ENCODE measurements around the gene ABL1. TPM values are rescaled to one million over a fixed set of nuclear protein-coding genes. Genes with fewer than 3 reads are reported as not detected.

The ABL1 gene
- total RNA-seq, 4 donors from 2014 or later, result 90.9 to 151 (median 133) TPM

DNA sequence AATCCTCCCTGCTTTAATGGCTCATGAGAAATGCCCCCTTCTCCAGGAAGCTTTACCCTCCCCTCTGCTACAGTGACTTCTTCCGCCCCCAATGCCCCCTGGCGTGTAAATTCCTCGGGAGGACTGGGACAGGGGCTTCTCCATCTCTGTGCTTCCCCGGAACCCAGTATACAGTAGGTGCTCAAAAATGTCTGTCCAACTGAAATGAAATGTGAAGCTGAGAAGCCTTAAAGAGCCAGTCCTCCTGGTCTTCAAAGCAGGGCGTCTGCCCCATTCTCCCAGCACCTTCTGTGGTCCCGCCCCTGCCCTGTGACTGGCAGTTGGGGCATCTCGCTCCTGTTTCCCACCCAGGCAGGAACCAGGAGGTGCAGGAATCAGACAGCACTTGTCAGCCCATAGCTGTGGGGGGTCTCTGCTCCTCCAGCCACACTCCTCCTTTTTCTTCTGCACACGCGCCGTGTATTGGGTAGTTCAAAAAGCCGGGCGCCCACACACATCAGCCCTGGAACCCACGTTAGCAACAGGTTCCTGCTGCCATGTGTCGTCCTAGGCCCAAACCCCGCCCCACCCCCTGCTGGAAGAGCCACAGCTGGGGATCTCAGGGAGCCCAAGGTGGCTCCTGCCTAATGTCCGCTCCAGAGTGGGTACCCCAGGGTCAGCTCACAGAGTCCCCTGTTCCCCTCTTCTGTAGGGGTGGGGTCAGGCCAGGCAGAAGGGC, 88.0 kb downstream of the ABL1 start:
- H3K27me3 ChIP-seq, result peaks cover 0 to 58% (median 0%) of the 10 kb centered on the region in 4 donors
- H3K36me3 ChIP-seq, result no peaks in the 10 kb centered on the region
- WGBS, result 85% methylated on average over 16 of the region's 16 CpGs
- TF ChIP-seq POLR2AphosphoS5 (IDR thresholded peaks at IDR 0.05), result no peak
- TF ChIP-seq EP300 (IDR thresholded peaks at IDR 0.05), result no peak
- TF ChIP-seq POLR2A (IDR thresholded peaks at IDR 0.05; ENCODE audit: low read depth), result no peak
- TF ChIP-seq, protein P1, sequence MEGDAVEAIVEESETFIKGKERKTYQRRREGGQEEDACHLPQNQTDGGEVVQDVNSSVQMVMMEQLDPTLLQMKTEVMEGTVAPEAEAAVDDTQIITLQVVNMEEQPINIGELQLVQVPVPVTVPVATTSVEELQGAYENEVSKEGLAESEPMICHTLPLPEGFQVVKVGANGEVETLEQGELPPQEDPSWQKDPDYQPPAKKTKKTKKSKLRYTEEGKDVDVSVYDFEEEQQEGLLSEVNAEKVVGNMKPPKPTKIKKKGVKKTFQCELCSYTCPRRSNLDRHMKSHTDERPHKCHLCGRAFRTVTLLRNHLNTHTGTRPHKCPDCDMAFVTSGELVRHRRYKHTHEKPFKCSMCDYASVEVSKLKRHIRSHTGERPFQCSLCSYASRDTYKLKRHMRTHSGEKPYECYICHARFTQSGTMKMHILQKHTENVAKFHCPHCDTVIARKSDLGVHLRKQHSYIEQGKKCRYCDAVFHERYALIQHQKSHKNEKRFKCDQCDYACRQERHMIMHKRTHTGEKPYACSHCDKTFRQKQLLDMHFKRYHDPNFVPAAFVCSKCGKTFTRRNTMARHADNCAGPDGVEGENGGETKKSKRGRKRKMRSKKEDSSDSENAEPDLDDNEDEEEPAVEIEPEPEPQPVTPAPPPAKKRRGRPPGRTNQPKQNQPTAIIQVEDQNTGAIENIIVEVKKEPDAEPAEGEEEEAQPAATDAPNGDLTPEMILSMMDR (IDR thresholded peaks at IDR 0.05), result no peak
- H3K9me3 ChIP-seq, result no peaks in the 10 kb centered on the region
- intact Hi-C loops (cut with DNase I), result no loop called here
- no peak overlapping the region for H3K27ac ChIP-seq (replicated peaks in 1 of 4)
- no peak overlapping the region for H3K4me3 ChIP-seq
- no peak for DNase-seq (ENCODE audit: extremely low spot score)
- H3K4me1 ChIP-seq, result peaks cover 0 to 15% (median 9%) of the 10 kb centered on the region in 4 donors

DNA sequence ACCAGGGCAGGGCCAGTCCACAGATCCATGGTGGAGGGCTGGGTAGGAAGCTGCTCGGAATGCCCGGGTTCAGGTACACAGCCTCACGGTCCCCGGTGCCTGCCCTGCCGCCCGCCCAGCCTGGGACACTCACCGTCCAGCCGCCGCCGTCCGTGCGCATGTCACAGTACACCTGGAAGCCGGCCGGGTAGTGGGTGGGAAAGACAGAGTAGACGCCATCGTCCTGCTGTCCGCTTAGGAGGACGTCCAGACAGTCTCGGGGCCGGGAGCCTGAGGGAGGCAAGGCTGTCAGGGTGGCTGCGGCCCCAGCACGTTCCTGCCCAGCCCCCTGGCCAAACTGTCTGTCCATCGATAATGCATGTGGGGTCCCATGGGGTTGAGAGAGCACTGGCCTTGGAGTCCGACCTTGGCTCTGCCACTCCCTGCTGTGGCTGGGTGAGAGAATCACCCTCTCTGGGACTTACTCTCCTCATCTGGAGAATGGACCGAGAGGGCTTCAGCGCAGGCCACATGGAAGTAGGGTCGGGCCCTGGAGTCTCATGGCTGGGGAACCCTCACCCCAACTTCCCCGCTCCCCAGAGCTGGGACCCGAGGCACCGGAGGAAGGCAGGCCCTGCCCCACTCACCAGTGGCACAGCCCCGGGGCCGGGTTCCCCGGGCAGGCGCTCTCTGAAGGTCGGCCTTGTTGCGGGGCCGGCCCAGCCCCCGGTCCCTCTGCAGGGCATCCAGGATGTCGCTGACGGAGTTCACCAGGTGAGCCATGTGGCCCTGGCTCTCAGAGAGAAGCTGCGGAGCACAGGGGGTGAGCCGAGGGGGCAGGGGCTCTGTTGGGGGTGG, 88.8 kb downstream of the ABL1 start:
- intact Hi-C loops (cut with DNase I), result no loop called here
- H3K4me3 ChIP-seq, result no peak overlapping the region
- H3K27me3 ChIP-seq, result peaks cover 0 to 58% (median 0%) of the 10 kb centered on the region in 4 donors
- H3K9me3 ChIP-seq, result no peaks in the 10 kb centered on the region
- H3K4me1 ChIP-seq, result peaks cover 7 to 21% (median 15%) of the 10 kb centered on the region in 4 donors
- WGBS, result 86% methylated on average over 19 of the region's 42 CpGs
- no peak for DNase-seq (ENCODE audit: extremely low spot score)
- no peak for TF ChIP-seq POLR2A (IDR thresholded peaks at IDR 0.05; ENCODE audit: low read depth)
- no peak for TF ChIP-seq POLR2AphosphoS5 (IDR thresholded peaks at IDR 0.05)
- TF ChIP-seq EP300 (IDR thresholded peaks at IDR 0.05), result no peak
- TF ChIP-seq, protein P1 (IDR thresholded peaks at IDR 0.05), result no peak
- H3K27ac ChIP-seq (replicated peaks in 1 of 4), result no peak overlapping the region
- H3K36me3 ChIP-seq, result no peaks in the 10 kb centered on the region

DNA sequence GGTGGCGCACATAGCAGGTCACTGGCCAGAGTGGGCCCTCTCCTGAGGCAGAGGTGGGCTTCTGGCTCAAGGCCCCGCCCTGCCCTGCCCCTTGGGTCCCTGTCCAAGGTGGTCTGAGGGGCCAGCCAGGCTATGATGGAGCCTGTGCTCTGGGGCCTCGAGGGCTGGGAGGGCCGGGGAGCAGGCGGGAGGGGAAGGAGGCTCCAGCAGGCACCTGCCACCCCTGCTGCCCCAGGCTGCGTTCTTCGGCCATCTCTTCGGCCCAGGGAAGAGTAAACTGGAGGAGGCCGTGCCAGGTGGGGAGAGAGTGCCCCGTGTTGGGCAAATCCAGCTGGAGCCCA, 89.4 kb downstream of the ABL1 start:
- H3K36me3 ChIP-seq, result no peaks in the 10 kb centered on the region
- DNase-seq (ENCODE audit: extremely low spot score), result no peak
- no peak overlapping the region for H3K4me3 ChIP-seq
- H3K9me3 ChIP-seq, result no peaks in the 10 kb centered on the region
- peaks cover 0 to 52% (median 0%) of the 10 kb centered on the region in 4 donors for H3K27me3 ChIP-seq
- H3K27ac ChIP-seq (replicated peaks in 1 of 4), result no peak overlapping the region
- TF ChIP-seq POLR2A (IDR thresholded peaks at IDR 0.05; ENCODE audit: low read depth) (no peak), POLR2AphosphoS5 (IDR thresholded peaks at IDR 0.05) (no peak), EP300 (IDR thresholded peaks at IDR 0.05) (no peak)
- TF ChIP-seq, protein P1 (IDR thresholded peaks at IDR 0.05), result no peak
- WGBS, result 80% methylated on average over 1 of the region's 10 CpGs
- intact Hi-C loops (cut with DNase I), result no loop called here
- peaks cover 11 to 23% (median 20%) of the 10 kb centered on the region in 4 donors for H3K4me1 ChIP-seq

DNA sequence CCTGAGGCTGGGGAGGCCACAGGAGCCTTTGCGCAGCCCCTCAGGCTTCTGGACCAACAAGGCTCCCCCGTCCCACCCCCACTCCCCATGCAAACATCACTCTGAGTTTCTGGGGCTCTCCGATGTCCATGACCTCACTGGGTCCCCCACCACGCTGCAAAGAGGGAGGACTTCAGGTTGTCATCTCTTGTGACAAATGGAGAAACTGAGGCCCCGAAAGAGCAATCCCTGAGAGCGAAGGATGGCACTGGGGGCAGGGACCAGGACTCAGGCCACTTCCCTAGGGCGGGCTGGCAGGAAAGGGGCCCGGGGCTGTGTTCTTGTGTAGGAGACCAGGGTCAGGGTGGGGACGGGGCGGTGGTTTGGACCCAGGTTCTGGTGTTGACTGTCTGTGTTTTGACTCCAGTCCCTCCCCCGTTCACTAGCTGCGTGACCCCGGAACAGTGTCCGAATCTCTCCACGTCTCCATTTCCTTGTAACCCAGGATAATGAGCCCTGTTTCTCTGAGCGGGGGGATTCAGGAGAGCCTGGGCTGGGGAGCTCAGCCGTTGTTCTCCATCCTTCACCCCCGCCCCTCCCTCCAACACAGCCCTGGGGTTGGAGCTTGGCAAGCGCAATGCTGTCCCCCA, 90.1 kb downstream of the ABL1 start:
- no peaks in the 10 kb centered on the region for H3K9me3 ChIP-seq
- H3K36me3 ChIP-seq, result no peaks in the 10 kb centered on the region
- intact Hi-C loops (cut with DNase I), result no loop called here
- peaks cover 0 to 44% (median 0%) of the 10 kb centered on the region in 4 donors for H3K27me3 ChIP-seq
- H3K27ac ChIP-seq (replicated peaks in 1 of 4), result no peak overlapping the region
- peaks cover 11 to 27% (median 22%) of the 10 kb centered on the region in 4 donors for H3K4me1 ChIP-seq
- DNase-seq (ENCODE audit: extremely low spot score), result no peak
- H3K4me3 ChIP-seq, result no peak overlapping the region
- no peak for TF ChIP-seq EP300 (IDR thresholded peaks at IDR 0.05)
- TF ChIP-seq, protein P1 (IDR thresholded peaks at IDR 0.05), result no peak
- TF ChIP-seq POLR2A (IDR thresholded peaks at IDR 0.05; ENCODE audit: low read depth), result no peak
- no peak for TF ChIP-seq POLR2AphosphoS5 (IDR thresholded peaks at IDR 0.05)
- 75% methylated on average over 14 of the region's 19 CpGs for WGBS
